Kidney (tissue), 14 donors: Measurements from ENCODE around the gene TBL1X. TPM values are rescaled to one million over a fixed set of nuclear protein-coding genes. Genes with fewer than 3 reads are reported as not detected.

Experiments
- DNase-seq, 5 donors: peaks; one replicate each; pipeline ENCODE4 v3.0.0-alpha.2; 2013 to 2020
- FAIRE-seq: peaks from 2 replicates; lab custom pipeline; 2012; peaks lifted over from hg19 to GRCh38; lab: Jason Lieb, UNC
- H3K27ac ChIP-seq, 2 donors: one replicate each; pipeline ENCODE4 v1.7.0; 2013; ENCODE audit warnings: low read depth in 2 of 2, low read length in 2 of 2, inconsistent platforms in 1 of 2
- H3K27me3 ChIP-seq: one replicate; pipeline ENCODE4 v1.7.1; 2013; ENCODE audit warnings: low read length, inconsistent platforms; ENCODE audit not compliant: control insufficient read depth, insufficient read depth
- H3K36me3 ChIP-seq, 3 donors: one replicate each; pipeline versions ENCODE4 v1.7.0 to v1.7.1; 2013; ENCODE audit warnings: low read length in 3 of 3, control low read depth in 1 of 3, inconsistent platforms in 1 of 3; ENCODE audit not compliant: insufficient read depth in 3 of 3, control insufficient read depth in 2 of 3
- H3K4me1 ChIP-seq, 3 donors: one replicate each; pipeline versions ENCODE4 v1.7.0 to v1.7.1; 2013; ENCODE audit warnings: low read length in 3 of 3, inconsistent platforms in 1 of 3, low read depth in 1 of 3; ENCODE audit not compliant: control insufficient read depth in 2 of 3, insufficient read depth in 2 of 3
- H3K4me3 ChIP-seq, 3 donors: one replicate each; pipeline versions ENCODE4 v1.7.0 to v1.8.1; 2013; ENCODE audit warnings: low read length in 3 of 3, control low read depth in 1 of 3, inconsistent platforms in 1 of 3
- H3K9ac ChIP-seq, 3 donors: one replicate each; pipeline versions ENCODE4 v1.7.0 to v1.7.1; 2013; ENCODE audit warnings: low read length in 3 of 3, control low read depth in 1 of 3, inconsistent platforms in 1 of 3
- H3K9me3 ChIP-seq, 3 donors: one replicate each; pipeline versions ENCODE4 v1.7.0 to v1.7.1; 2013; ENCODE audit warnings: low read length in 3 of 3, control low read depth in 1 of 3, inconsistent platforms in 1 of 3; ENCODE audit not compliant: control insufficient read depth in 2 of 3, insufficient read depth in 1 of 3
- intact Hi-C: fragments of 100-400 bp; cut with DNase I; formaldehyde crosslinking; loops from one replicate; pipeline ENCODE4 v1.11.1; 2022
- polyA plus RNA-seq: library from polyadenylated mRNA; stranded (reverse); fragments of 350-450 nt; fragmentation: Illumina TruSeq; extraction: RNeasy Lipid Tissue Mini Kit (QIAGEN cat#74804); gene quantifications from one replicate; pipeline ENCODE4 v1.2.3, GENCODE V29; 2014; ENCODE audit warnings: low read depth, low replicate concordance; ENCODE audit not compliant: insufficient read depth
- total RNA-seq: library from RNA; stranded (reverse); fragmentation: NEBNext Ultra II Directional; extraction: Animal tissue kit (Norgen Biotek cat#: 25700); gene quantifications from one replicate; pipeline ENCODE4 v1.2.1, GENCODE V29; 2021
- TF ChIP-seq, protein P1 (sequence below): IDR thresholded peaks from 3 replicates; pipeline ENCODE4 v1.5.1; 2012; ENCODE audit warnings: mild to moderate bottlenecking, moderate library complexity, borderline replicate concordance; ENCODE audit not compliant: insufficient read depth; ENCODE audit errors: extremely low read depth
- donor health status: control.
- donor health status: control.
- donor health status: control.
- donor health status: control.
- donor health status: control.
- donor health status: DM: yes; HTN: yes; CAD: no.
- donor health status: Normal renal cell carcinoma (clear cell type).

The TBL1X gene
- total and polyA plus RNA-seq, 2 donors from 2014 or later, result 12.5 to 43.0 TPM

DNA sequence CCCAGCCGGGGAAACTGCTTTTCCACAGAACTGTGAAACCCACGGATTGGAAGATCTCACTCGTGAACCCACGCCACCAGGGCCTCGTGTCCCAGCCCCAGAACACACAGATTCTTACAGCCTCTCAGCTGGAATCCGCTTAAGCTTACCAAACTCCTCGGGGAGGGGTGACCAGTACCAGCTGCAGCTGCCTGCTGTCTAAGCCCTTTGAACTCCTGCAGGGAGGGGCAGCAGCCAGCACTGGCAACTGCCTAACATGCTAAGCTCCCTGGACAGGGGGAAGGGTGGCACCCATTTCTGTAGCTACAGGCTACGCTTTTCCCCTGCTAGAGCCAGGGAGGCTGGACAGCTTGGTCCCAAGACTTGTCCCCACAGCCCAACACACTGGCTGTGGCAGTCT, 38.4 kb downstream of the TBL1X start:
- Histone ChIP-seq H3K9me3 (no peaks in the 10 kb centered on the region), H3K27ac (no peak overlapping the region), H3K4me1 (peaks cover 0 to 4% (median 0%) of the 10 kb centered on the region in 3 donors), H3K9ac (no peak overlapping the region), H3K4me3 (no peak overlapping the region), H3K27me3 (no peaks in the 10 kb centered on the region), H3K36me3 (no peaks in the 10 kb centered on the region)
- TF ChIP-seq, protein P1, sequence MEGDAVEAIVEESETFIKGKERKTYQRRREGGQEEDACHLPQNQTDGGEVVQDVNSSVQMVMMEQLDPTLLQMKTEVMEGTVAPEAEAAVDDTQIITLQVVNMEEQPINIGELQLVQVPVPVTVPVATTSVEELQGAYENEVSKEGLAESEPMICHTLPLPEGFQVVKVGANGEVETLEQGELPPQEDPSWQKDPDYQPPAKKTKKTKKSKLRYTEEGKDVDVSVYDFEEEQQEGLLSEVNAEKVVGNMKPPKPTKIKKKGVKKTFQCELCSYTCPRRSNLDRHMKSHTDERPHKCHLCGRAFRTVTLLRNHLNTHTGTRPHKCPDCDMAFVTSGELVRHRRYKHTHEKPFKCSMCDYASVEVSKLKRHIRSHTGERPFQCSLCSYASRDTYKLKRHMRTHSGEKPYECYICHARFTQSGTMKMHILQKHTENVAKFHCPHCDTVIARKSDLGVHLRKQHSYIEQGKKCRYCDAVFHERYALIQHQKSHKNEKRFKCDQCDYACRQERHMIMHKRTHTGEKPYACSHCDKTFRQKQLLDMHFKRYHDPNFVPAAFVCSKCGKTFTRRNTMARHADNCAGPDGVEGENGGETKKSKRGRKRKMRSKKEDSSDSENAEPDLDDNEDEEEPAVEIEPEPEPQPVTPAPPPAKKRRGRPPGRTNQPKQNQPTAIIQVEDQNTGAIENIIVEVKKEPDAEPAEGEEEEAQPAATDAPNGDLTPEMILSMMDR, result no peak
- DNase-seq (no peak), FAIRE-seq (no peak)
- intact Hi-C loops, result no loop called here

DNA sequence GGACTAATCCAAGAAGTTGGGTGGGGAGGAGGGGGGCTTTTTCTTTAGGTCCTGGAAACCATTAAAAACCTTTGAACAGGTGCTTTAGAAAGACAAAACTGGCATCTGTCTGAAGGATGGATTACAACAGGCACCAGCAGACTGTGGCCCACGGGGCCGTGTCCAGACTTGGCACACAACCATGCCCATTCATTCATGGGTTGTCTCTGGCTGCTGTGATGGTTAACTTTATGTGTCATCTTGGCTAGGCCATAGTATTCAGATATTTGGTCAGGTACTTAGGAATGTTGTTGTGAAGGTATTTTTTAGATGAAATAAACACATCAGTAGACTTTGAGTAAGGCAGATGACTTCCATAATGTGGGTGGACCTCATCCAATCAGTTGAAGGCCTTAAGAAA, 45.5 kb downstream of the TBL1X start:
- FAIRE-seq, result no peak
- TF ChIP-seq, protein P1, result no peak

DNA sequence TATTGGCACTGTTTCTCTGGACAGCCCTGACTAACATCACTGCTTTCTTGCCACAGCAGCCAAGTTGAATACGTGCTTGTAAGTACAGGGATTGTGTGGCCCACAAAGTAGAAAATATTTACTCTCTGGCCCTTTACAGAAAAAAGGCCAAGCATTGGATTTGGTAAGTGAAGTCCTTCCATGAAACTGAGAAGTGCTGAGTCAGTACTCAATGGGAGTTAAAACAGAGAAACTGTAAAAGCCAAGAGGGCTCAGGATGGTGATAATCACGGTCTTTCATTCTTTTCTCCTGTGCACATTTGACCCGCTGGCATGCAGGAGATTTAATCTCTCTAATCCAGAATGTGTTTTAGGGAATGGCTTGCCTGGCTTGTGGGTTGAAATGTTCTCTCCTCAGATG, 46.1 kb downstream of the TBL1X start:
- FAIRE-seq (no peak), DNase-seq (no peak)
- no peaks in the 10 kb centered on the region for H3K27me3 ChIP-seq
- H3K4me1 ChIP-seq, result no peaks in the 10 kb centered on the region
- H3K36me3 ChIP-seq, result no peaks in the 10 kb centered on the region
- intact Hi-C loops, result no loop called here
- H3K9me3 ChIP-seq, result no peaks in the 10 kb centered on the region
- no peak overlapping the region for H3K27ac ChIP-seq
- TF ChIP-seq, protein P1, result no peak
- no peak overlapping the region for H3K9ac ChIP-seq
- H3K4me3 ChIP-seq, result no peak overlapping the region

More for the DNA sequence above, 45.5 kb downstream of the TBL1X start:
- no peaks in the 10 kb centered on the region for H3K27me3 ChIP-seq
- H3K4me3 ChIP-seq, result no peak overlapping the region
- DNase-seq, result no peak
- H3K9ac ChIP-seq, result no peak overlapping the region
- intact Hi-C loops, result no loop called here
- H3K9me3 ChIP-seq, result no peaks in the 10 kb centered on the region
- H3K4me1 ChIP-seq, result no peaks in the 10 kb centered on the region
- H3K27ac ChIP-seq, result no peak overlapping the region
- no peaks in the 10 kb centered on the region for H3K36me3 ChIP-seq

DNA sequence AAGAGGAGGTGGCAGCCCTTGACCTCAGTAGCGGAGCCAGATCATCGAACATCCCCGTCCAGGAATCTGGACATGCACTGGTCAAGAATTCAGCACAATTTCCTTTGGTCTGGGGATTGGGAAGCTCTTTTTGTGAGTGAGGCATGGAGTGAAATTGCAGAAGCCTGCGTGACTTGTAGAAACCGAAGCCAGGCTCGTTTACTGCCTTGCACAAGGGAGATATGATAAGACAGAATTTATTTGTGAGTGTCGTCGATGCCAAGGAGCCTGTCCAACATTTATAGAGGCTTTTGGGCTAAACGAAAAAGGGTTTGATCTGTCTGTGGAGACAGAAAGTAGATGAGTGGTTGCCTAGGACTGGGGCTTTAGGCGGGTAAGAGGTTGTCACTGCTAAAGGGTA, 50.6 kb downstream of the TBL1X start:
- peaks cover 0 to 2% (median 0%) of the 10 kb centered on the region in 3 donors for H3K4me1 ChIP-seq
- no peak overlapping the region for H3K27ac ChIP-seq
- no peak overlapping the region for H3K4me3 ChIP-seq
- H3K27me3 ChIP-seq, result no peaks in the 10 kb centered on the region
- H3K9ac ChIP-seq, result no peak overlapping the region
- TF ChIP-seq, protein P1, result no peak
- no peak for DNase-seq
- no peaks in the 10 kb centered on the region for H3K36me3 ChIP-seq
- FAIRE-seq, result no peak
- H3K9me3 ChIP-seq, result no peaks in the 10 kb centered on the region
- intact Hi-C loops, result no loop called here
